Measurements from ENCODE around the gene AVPR2. TPM values are rescaled to one million over a fixed set of nuclear protein-coding genes. Genes with fewer than 3 reads are reported as not detected.

The AVPR2 gene
- total RNA-seq, 5 donors from 2014 or later (not counting 1 experiment from before 2014, with no cell fraction given), result not detected

DNA sequence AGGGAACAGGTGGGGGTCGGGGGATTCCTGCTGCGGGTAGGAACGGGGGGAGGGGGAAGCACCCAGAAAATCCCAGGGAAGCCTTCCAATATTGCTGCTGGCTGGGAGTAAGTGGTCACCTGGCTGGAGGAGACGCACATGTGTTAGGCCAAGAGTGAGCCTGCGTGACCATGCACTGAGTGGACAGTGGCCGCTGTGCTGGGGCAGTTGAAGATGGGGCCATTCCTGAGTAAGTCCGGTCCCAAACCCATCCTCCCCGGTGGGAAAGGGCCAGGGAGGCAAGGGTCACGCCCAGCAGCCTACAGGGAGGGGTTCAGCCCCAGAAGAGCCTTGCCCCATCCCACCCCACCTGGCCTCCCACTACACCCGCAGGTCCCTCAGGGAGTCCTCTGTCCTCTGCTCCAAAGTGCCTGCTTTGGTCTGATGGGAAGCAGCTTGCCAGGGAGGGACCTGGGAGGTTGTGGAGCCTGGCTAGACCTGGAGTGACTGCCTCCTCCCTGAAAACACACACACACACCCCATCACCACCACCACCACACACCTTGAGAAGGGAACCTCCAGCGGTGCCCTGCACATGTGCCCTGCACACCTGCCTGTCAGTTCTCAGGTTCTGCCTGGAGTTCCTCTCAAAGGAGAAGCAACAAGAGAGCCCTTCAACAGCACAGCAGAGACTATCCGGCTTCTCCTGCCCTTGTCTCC lies 24.6 kb upstream of the AVPR2 start:
- H3K9me3 Mint-ChIP-seq, result no peaks in the 10 kb centered on the region
- no peak overlapping the region for H3K27ac Mint-ChIP-seq
- Histone ChIP-seq H3K9me3 (no peaks in the 10 kb centered on the region), H3K27me3 (replicated peaks in 1 of 2; ENCODE audit: control insufficient read depth in 2 of 2, extremely low read depth in 1 of 2, insufficient read depth in 2 of 2, low read length in 1 of 2) (peaks cover 0 to 80% of the 10 kb centered on the region in 2 experiments), H3K4me1 (ENCODE audit: control insufficient read depth in 1 of 2, extremely low read depth in 1 of 2, insufficient read depth in 2 of 2, low read length in 2 of 2) (peaks cover 2 to 25% of the 10 kb centered on the region in 2 experiments), H3K36me3 (ENCODE audit: control insufficient read depth in 2 of 2, extremely low read depth in 1 of 2, insufficient read depth in 1 of 2, low read length in 1 of 2) (no peaks in the 10 kb centered on the region), H3K4me3 (ENCODE audit: control insufficient read depth in 1 of 2, extremely low read depth in 1 of 2, low read length in 1 of 2) (no peak overlapping the region), H3K27ac (ENCODE audit: low read length) (no peak overlapping the region)
- WGBS (ENCODE audit: insufficient coverage), result 43% methylated on average over 2 of the region's 12 CpGs
- ATAC-seq (replicated peaks in 1 of 4) (no peak), DNase-seq (no peak)
- ChIA-PET CTCF (no interaction called here), POLR2A (no interaction called here)
- H3K27me3 Mint-ChIP-seq, result peaks cover 36 to 37% of the 10 kb centered on the region in 2 donors
- no peaks in the 10 kb centered on the region for H3K36me3 Mint-ChIP-seq
- peak overlapping the region in 1 of 3 donors; percentile 33 for H3K4me3 Mint-ChIP-seq
- peaks cover 20 to 25% (median 20%) of the 10 kb centered on the region in 3 donors for H3K4me1 Mint-ChIP-seq

DNA sequence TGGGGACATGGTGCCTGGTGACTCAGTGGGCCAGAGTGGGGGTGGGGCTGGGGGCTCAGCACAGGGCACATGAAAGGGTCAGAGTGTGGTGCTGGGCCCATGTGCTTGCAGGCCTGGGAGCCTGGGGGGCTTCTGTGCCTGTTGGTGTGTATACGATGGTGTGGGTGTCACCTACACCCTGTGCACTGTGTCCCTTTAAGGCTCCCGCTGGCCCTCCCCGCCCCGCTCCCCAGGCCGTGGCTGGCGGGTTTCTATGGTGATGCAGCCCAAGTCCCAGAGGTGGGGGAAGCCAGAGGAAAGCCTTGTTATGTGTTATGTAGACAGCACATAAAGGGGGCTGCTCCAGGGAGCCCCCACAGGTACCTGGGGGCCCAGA lies 24.0 kb upstream of the AVPR2 start:
- DNase-seq (no peak), ATAC-seq (replicated peaks in 1 of 4) (no peak)
- Histone ChIP-seq H3K27me3 (replicated peaks in 1 of 2; ENCODE audit: control insufficient read depth in 2 of 2, extremely low read depth in 1 of 2, insufficient read depth in 2 of 2, low read length in 1 of 2) (peaks cover 0 to 85% of the 10 kb centered on the region in 2 experiments), H3K27ac (ENCODE audit: low read length) (no peak overlapping the region), H3K4me3 (ENCODE audit: control insufficient read depth in 1 of 2, extremely low read depth in 1 of 2, low read length in 1 of 2) (no peak overlapping the region), H3K9me3 (no peaks in the 10 kb centered on the region), H3K4me1 (ENCODE audit: control insufficient read depth in 1 of 2, extremely low read depth in 1 of 2, insufficient read depth in 2 of 2, low read length in 2 of 2) (peaks cover 2 to 30% of the 10 kb centered on the region in 2 experiments), H3K36me3 (ENCODE audit: control insufficient read depth in 2 of 2, extremely low read depth in 1 of 2, insufficient read depth in 1 of 2, low read length in 1 of 2) (no peaks in the 10 kb centered on the region)
- H3K27me3 Mint-ChIP-seq, result peaks cover 37 to 39% of the 10 kb centered on the region in 2 donors
- POLR2A ChIA-PET, result no interaction called here
- CTCF ChIA-PET, result no interaction called here
- no peak overlapping the region for H3K4me3 Mint-ChIP-seq
- H3K4me1 Mint-ChIP-seq, result peaks cover 20 to 28% (median 22%) of the 10 kb centered on the region in 3 donors
- no peaks in the 10 kb centered on the region for H3K36me3 Mint-ChIP-seq
- H3K27ac Mint-ChIP-seq, result no peak overlapping the region
- 68% methylated on average over 5 of the region's 6 CpGs for WGBS (ENCODE audit: insufficient coverage)
- H3K9me3 Mint-ChIP-seq, result no peaks in the 10 kb centered on the region

DNA sequence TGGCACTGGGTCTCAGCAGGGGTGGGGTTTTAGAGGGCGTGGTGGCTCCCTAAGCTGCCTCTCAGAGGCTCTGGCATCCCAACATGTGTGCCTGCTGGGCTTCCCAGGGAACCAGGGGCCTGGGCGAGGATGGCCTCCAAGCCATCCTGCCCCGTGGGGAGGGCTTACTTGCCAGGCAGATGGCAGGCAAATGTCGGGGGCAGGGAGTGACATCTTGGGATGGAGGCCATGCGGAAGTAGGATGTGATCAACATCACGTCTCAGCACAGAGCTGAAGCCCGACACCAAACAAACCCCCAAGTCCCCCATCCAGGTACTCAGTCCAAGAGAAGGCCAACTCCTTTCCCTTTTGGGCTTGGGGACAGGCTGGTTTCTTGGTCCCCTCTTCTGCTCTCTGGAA lies 23.2 kb upstream of the AVPR2 start:
- Mint-ChIP-seq H3K4me1 (peaks cover 20 to 25% (median 20%) of the 10 kb centered on the region in 3 donors), H3K9me3 (no peaks in the 10 kb centered on the region), H3K27me3 (peaks cover 34 to 36% of the 10 kb centered on the region in 2 donors), H3K4me3 (no peak overlapping the region), H3K27ac (no peak overlapping the region), H3K36me3 (no peaks in the 10 kb centered on the region)
- no peak overlapping the region for H3K4me3 ChIP-seq (ENCODE audit: control insufficient read depth in 1 of 2, extremely low read depth in 1 of 2, low read length in 1 of 2)
- ChIA-PET CTCF (no interaction called here), POLR2A (no interaction called here)
- H3K4me1 ChIP-seq (ENCODE audit: control insufficient read depth in 1 of 2, extremely low read depth in 1 of 2, insufficient read depth in 2 of 2, low read length in 2 of 2), result peaks cover 2 to 35% of the 10 kb centered on the region in 2 experiments
- H3K36me3 ChIP-seq (ENCODE audit: control insufficient read depth in 2 of 2, extremely low read depth in 1 of 2, insufficient read depth in 1 of 2, low read length in 1 of 2), result no peaks in the 10 kb centered on the region
- peaks cover 0 to 83% of the 10 kb centered on the region in 2 experiments for H3K27me3 ChIP-seq (replicated peaks in 1 of 2; ENCODE audit: control insufficient read depth in 2 of 2, extremely low read depth in 1 of 2, insufficient read depth in 2 of 2, low read length in 1 of 2)
- no peak overlapping the region for H3K27ac ChIP-seq (ENCODE audit: low read length)
- 60% methylated on average over 1 of the region's 7 CpGs for whole genome bisulfite sequencing (ENCODE audit: insufficient coverage)
- ATAC-seq (replicated peaks in 1 of 4) (no peak), DNase-seq (no peak)
- no peaks in the 10 kb centered on the region for H3K9me3 ChIP-seq

DNA sequence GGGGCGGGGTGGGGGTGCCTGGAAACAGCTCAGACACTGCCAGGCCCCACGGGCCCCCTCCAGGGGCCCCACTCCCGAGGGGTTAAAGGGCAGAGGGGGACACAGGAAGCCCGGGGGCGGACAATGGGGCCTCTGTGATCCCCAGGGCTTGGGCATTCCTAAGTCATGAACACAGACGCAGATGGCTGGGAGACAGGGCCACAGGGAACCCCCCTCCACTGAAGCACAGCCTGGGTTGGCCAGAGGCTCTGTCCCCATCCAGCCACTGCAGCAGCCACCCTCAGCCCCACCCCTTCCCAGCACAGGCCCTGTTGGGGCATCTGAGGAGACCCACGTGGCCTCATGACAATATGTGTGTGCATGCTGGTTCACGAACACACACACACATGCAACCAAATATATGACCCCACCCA lies 22.4 kb upstream of the AVPR2 start:
- POLR2A ChIA-PET, result no interaction called here
- Histone ChIP-seq H3K27me3 (replicated peaks in 1 of 2; ENCODE audit: control insufficient read depth in 2 of 2, extremely low read depth in 1 of 2, insufficient read depth in 2 of 2, low read length in 1 of 2) (peaks cover 0 to 89% of the 10 kb centered on the region in 2 experiments), H3K27ac (ENCODE audit: low read length) (no peak overlapping the region), H3K4me1 (ENCODE audit: control insufficient read depth in 1 of 2, extremely low read depth in 1 of 2, insufficient read depth in 2 of 2, low read length in 2 of 2) (peaks cover 2 to 43% of the 10 kb centered on the region in 2 experiments), H3K9me3 (no peaks in the 10 kb centered on the region), H3K36me3 (ENCODE audit: control insufficient read depth in 2 of 2, extremely low read depth in 1 of 2, insufficient read depth in 1 of 2, low read length in 1 of 2) (no peaks in the 10 kb centered on the region), H3K4me3 (ENCODE audit: control insufficient read depth in 1 of 2, extremely low read depth in 1 of 2, low read length in 1 of 2) (no peak overlapping the region)
- H3K27ac Mint-ChIP-seq, result no peak overlapping the region
- no peak for DNase-seq
- CTCF ChIA-PET, result no interaction called here
- peaks cover 32 to 34% of the 10 kb centered on the region in 2 donors for H3K27me3 Mint-ChIP-seq
- H3K4me1 Mint-ChIP-seq, result peaks cover 18 to 24% (median 20%) of the 10 kb centered on the region in 3 donors
- no peak for ATAC-seq (replicated peaks in 1 of 4)
- no peaks in the 10 kb centered on the region for H3K36me3 Mint-ChIP-seq
- no peaks in the 10 kb centered on the region for H3K9me3 Mint-ChIP-seq
- no CpG with 5 or more reads among the region's 8 CpGs for WGBS (ENCODE audit: insufficient coverage)
- peak overlapping the region in 1 of 3 donors; percentile 37 for H3K4me3 Mint-ChIP-seq

DNA sequence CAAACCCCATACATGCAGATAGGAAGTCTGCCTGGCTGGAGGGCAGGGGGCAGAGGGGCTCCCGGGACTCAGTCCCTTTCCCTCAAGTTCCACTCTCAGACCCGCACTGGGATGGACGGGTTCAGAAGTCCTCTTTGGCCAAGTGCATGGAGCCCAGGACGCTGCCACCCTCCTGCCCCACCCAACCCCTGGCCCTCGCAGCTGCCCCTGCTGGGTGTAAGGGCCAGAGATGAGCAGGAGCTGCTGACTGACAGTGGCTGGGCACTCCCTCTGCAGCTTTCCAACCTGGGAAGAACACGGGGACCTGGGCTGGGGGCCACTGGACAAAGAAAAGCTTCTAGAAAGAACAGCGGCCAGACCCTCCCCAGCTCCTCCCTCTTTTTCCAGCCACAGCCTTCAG lies 21.9 kb upstream of the AVPR2 start:
- Histone ChIP-seq H3K4me1 (ENCODE audit: control insufficient read depth in 1 of 2, extremely low read depth in 1 of 2, insufficient read depth in 2 of 2, low read length in 2 of 2) (peaks cover 2 to 42% of the 10 kb centered on the region in 2 experiments), H3K27ac (ENCODE audit: low read length) (no peak overlapping the region), H3K27me3 (replicated peaks in 1 of 2; ENCODE audit: control insufficient read depth in 2 of 2, extremely low read depth in 1 of 2, insufficient read depth in 2 of 2, low read length in 1 of 2) (peaks cover 0 to 92% of the 10 kb centered on the region in 2 experiments), H3K36me3 (ENCODE audit: control insufficient read depth in 2 of 2, extremely low read depth in 1 of 2, insufficient read depth in 1 of 2, low read length in 1 of 2) (no peaks in the 10 kb centered on the region), H3K9me3 (no peaks in the 10 kb centered on the region), H3K4me3 (ENCODE audit: control insufficient read depth in 1 of 2, extremely low read depth in 1 of 2, low read length in 1 of 2) (no peak overlapping the region)
- no CpG with 5 or more reads among the region's 7 CpGs for WGBS (ENCODE audit: insufficient coverage)
- H3K9me3 Mint-ChIP-seq, result no peaks in the 10 kb centered on the region
- ATAC-seq (replicated peaks in 1 of 4) (no peak), DNase-seq (no peak)
- CTCF ChIA-PET, result no interaction called here
- no peak overlapping the region for H3K27ac Mint-ChIP-seq
- peaks cover 33 to 35% of the 10 kb centered on the region in 2 donors for H3K27me3 Mint-ChIP-seq
- no peak overlapping the region for H3K4me3 Mint-ChIP-seq
- H3K4me1 Mint-ChIP-seq, result peaks cover 18 to 25% (median 18%) of the 10 kb centered on the region in 3 donors
- POLR2A ChIA-PET, result no interaction called here
- no peaks in the 10 kb centered on the region for H3K36me3 Mint-ChIP-seq

DNA sequence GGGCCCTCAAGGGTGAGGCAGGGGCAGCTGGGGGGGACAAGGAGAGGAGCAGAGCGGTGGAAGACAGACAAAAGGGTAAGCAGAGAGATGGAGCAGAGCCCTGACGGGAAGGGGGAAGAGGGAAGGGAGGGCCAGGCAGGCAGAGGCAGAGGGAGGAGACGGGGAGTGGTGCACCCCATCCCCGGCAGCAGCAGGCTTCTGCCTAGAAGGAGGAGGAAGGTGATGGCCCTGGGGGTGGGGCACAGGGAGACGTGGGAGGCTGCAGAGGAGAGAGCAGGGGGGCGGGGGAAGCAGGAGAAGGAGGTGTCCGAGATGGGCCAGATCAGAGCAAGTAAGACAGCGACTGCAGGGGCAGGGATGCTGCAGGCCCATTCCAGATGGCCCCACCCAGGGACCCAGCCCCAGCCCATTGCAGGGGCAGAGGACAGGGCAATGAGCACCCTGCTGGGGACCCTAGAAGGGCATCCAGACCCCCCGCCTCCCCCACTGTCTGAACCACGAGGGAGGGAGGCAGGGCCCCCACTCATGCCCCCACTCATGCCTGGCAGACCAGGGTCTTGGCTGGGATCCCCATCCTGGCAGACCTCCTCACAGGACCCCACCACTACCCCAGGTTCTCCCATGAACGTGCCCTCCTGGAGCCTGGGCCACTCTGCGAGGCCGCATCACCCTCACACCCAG lies 21.2 kb upstream of the AVPR2 start:
- H3K4me1 Mint-ChIP-seq, result peaks cover 11 to 23% (median 12%) of the 10 kb centered on the region in 3 donors
- peaks cover 32 to 36% of the 10 kb centered on the region in 2 donors for H3K27me3 Mint-ChIP-seq
- Histone ChIP-seq H3K27ac (ENCODE audit: low read length) (no peak overlapping the region), H3K27me3 (replicated peaks in 1 of 2; ENCODE audit: control insufficient read depth in 2 of 2, extremely low read depth in 1 of 2, insufficient read depth in 2 of 2, low read length in 1 of 2) (peaks cover 0 to 85% of the 10 kb centered on the region in 2 experiments), H3K36me3 (ENCODE audit: control insufficient read depth in 2 of 2, extremely low read depth in 1 of 2, insufficient read depth in 1 of 2, low read length in 1 of 2) (no peaks in the 10 kb centered on the region), H3K4me3 (ENCODE audit: control insufficient read depth in 1 of 2, extremely low read depth in 1 of 2, low read length in 1 of 2) (no peak overlapping the region), H3K4me1 (ENCODE audit: control insufficient read depth in 1 of 2, extremely low read depth in 1 of 2, insufficient read depth in 2 of 2, low read length in 2 of 2) (peaks cover 0 to 34% of the 10 kb centered on the region in 2 experiments), H3K9me3 (no peaks in the 10 kb centered on the region)
- DNase-seq (no peak), ATAC-seq (replicated peaks in 1 of 4) (no peak)
- 93% methylated on average over 5 of the region's 13 CpGs for WGBS (ENCODE audit: insufficient coverage)
- H3K36me3 Mint-ChIP-seq, result no peaks in the 10 kb centered on the region
- ChIA-PET POLR2A (no interaction called here), CTCF (interaction anchor here in 1 of 2 donors (0.5 kb wide), 1 partner anchor 326 kb away, joined by 3 read pairs; no protein-coding TSS in a partner anchor)
- H3K9me3 Mint-ChIP-seq, result no peaks in the 10 kb centered on the region
- no peak overlapping the region for H3K27ac Mint-ChIP-seq
- H3K4me3 Mint-ChIP-seq, result no peak overlapping the region
